D721Med (cell line): ENCODE data around the gene TTPAL.

Experiments
- DNase-seq: peaks from one replicate; pipeline ENCODE4 v3.0.0; 2011; ENCODE audit warnings: low spot score; ENCODE audit not compliant: insufficient read length
- FAIRE-seq: peaks from 2 replicates; lab custom pipeline; 2011; peaks lifted over from hg19 to GRCh38; lab: Jason Lieb, UNC
- TF ChIP-seq, protein P1 (sequence below): IDR thresholded peaks from 2 replicates; pipeline ENCODE4 v1.5.1; 2012; ENCODE audit warnings: mild to moderate bottlenecking, control low read depth; ENCODE audit not compliant: insufficient read depth; ENCODE audit errors: missing control alignments

TTPAL gene

DNA sequence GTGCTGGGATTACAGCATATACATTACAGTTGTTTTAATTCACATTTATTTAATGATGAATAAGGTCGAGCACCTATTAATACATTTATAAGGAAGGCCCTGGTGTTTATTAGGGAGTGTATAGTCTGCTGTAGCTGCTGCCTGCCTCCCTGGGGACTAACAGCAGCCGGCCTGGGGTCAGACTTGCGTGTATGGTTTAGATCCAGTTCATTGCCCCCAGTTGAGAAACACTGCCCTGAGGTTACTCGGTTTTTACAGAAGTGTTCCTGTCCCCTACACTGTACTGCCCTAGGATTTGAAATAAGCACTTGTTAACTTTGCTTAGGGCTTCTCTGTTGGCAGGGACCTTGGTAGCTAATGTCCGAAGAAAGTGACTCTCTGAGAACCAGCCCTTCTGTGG is 4.0 kb downstream of the TTPAL start:
- FAIRE-seq, result no peak
- TF ChIP-seq, protein P1, sequence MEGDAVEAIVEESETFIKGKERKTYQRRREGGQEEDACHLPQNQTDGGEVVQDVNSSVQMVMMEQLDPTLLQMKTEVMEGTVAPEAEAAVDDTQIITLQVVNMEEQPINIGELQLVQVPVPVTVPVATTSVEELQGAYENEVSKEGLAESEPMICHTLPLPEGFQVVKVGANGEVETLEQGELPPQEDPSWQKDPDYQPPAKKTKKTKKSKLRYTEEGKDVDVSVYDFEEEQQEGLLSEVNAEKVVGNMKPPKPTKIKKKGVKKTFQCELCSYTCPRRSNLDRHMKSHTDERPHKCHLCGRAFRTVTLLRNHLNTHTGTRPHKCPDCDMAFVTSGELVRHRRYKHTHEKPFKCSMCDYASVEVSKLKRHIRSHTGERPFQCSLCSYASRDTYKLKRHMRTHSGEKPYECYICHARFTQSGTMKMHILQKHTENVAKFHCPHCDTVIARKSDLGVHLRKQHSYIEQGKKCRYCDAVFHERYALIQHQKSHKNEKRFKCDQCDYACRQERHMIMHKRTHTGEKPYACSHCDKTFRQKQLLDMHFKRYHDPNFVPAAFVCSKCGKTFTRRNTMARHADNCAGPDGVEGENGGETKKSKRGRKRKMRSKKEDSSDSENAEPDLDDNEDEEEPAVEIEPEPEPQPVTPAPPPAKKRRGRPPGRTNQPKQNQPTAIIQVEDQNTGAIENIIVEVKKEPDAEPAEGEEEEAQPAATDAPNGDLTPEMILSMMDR, result no peak
- no peak for DNase-seq

DNA sequence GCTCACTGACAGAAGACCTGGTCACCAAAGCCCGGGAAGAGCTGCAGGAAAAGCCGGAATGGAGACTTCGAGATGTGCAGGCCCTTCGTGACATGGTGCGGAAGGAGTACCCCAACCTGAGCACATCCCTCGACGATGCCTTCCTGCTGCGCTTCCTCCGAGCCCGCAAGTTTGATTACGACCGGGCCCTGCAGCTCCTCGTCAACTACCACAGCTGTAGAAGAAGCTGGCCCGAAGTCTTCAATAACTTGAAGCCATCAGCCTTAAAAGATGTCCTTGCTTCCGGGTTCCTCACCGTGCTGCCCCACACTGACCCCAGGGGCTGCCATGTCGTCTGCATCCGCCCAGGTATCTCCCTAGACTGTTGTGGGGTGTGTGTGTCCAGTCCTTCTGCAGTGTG is 4.4 kb downstream of the TTPAL start:
- DNase-seq (no peak), FAIRE-seq (no peak)
- TF ChIP-seq, protein P1, result no peak

DNA sequence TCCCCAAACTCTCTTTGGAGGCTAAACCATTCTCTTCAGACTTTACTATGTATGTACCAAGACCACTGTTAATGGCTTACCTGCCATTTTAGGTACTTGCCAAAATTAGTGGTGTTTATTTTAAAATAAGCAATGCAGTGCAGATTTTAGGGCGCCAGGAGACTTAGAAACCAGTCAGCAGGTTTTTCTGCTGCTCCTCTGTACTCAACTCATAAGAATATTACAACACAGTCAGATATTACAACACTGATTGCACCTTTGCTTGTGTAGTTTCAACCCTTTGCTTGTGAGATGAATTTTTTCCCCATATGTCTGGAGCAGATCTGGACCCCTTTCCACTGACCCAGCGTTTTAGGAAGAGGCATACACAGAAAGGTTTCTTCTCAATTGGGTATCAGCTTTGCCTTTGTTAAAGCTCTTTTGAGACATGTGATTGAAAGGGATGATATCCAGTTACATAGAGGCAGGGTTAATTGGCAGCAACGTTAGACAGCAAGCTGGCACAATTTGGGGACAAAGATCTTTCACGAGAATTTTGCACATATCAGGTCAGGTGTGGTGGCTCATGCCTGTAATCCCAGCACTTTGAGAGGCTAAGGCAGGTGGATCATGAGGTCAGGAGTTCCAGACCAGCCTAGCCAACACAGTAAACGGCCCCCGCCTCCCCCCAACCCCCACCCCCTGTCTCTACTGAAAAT is 6.2 kb downstream of the TTPAL start:
- TF ChIP-seq, protein P1, result no peak
- no peak for DNase-seq
- no peak for FAIRE-seq

DNA sequence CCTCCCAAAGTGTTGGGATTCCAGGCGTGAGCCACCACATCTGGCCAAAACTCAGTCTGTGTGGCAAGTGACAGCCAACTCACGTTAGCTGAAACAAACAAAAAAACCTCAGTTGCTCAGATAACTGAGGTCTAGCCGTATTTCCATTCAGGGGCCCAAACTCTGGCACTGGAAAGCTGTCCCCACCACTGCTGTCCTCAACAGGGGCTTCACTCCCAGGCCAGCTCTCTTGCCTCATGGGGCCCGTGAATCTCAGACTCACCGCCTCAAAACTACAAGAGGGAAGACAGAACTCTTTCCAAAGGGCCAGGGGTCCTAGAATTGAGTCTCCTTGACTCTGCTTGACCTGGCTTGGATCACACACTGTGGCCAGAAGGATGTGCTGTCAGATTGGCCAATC is 7.4 kb downstream of the TTPAL start:
- TF ChIP-seq, protein P1, result no peak
- FAIRE-seq (no peak), DNase-seq (no peak)

DNA sequence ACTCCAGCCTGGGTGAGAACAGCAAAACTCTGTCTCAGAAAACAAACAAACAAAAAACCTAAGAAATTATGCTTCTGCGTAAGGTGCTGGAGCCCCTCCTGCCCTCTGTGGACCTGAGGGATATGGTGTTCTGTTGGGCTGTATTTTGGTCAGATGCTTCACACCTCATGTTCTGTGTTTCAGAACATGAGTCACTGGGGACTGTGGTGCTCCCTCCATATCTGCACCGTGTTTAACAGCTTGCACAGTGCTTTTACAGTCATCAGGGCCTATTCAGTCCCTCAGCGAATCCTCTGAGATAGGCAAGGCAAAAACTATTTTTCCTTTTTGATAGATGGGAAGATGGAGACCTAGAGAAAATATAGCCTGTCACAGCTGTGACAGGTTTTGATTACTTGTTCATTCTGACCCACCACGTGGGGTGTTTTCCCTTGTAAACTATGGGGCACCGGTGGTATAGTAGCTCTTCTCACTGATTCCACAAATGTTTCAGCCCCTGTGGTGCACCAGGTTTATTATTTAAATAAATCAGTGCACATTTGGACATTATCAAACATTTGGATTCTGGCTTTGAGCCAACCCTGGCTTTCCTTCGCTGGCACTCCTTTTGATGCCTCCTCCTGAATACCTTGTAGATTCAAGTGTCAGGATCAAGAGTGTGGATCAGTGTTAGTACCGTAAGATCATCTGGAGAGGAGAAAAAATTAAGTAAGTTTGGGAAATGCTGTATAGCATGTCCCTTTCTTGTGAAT is 9.6 kb downstream of the TTPAL start:
- TF ChIP-seq, protein P1, result no peak
- no peak for FAIRE-seq
- DNase-seq, result no peak

DNA sequence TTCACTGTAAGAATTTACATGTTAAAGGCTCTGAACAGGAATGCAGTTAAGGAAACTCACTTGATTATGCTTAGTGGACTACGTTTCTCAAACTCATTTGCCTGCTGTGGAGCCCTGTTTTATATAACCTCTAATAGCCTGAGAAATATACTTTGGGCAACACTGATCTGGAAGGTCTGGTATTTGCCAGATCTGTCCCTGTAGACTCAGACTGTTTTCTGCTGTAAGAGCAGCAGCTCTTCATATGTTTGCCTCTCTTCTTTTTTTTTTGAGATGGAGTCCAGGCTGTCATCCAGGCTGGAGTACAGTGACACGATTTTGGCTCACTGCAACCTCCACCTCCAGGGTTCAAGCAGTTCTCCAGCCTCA is 10.1 kb downstream of the TTPAL start:
- FAIRE-seq, result no peak
- TF ChIP-seq, protein P1, result no peak
- no peak for DNase-seq

DNA sequence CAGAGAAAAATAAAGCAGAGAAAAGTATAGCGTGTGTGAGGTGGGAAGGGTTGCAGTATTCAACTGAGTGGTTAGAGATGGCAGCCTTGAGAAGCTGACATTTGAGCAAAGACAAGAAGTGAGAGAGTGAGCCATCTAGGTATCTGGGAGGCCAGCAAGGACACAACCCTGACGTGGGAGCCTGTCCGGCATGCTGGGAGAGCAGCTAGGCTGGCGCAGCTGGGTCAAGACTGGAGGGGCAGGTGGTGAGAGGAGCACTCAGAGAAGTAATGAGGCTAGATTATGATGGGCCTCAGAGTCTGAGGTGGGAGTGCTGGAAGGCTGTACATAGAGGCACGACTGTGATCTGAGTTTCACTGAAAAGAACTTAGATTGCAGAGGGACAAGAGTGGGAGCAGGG is 12.9 kb downstream of the TTPAL start:
- TF ChIP-seq, protein P1, result no peak
- no peak for FAIRE-seq
- no peak for DNase-seq
